Activated T-helper 2 cell treated with anti-CD3 and anti-CD28 coated beads, Interferon-gamma antibody, Interleukin-2, Interleukin-4, amounts not matched to agents 10 μg/mL and 5 μg/mL and 100 μg/mL, durations not matched to agents 14 hours and 24 hours and 36 hours (primary cell): Measurements from ENCODE around the gene LCE1F. TPM values are rescaled to one million over a fixed set of nuclear protein-coding genes. Genes with fewer than 3 reads are reported as not detected.

Experiments used
- DNase-seq: peaks from one replicate; pipeline ENCODE4 v3.0.0; 2021; ENCODE audit warnings: low spot score
- H3K27ac Mint-ChIP-seq: one replicate; pipeline ENCODE4 v1.8.0; 2021; ENCODE audit warnings: mixed read lengths
- H3K27me3 Mint-ChIP-seq: one replicate; pipeline ENCODE4 v1.8.0; 2021; ENCODE audit warnings: low read depth, mixed read lengths
- H3K36me3 Mint-ChIP-seq: one replicate; pipeline ENCODE4 v1.8.0; 2021; ENCODE audit warnings: low read depth, mixed read lengths
- H3K4me1 Mint-ChIP-seq: one replicate; pipeline ENCODE4 v1.8.0; 2021; ENCODE audit warnings: low read depth, mixed read lengths
- H3K4me3 Mint-ChIP-seq: one replicate; pipeline ENCODE4 v1.8.0; 2021; ENCODE audit warnings: low read depth, mild to moderate bottlenecking, moderate library complexity, mixed read lengths
- H3K9me3 Mint-ChIP-seq: one replicate; pipeline ENCODE4 v1.8.0; 2021; ENCODE audit warnings: mixed read lengths
- intact Hi-C: fragments of 100-400 bp; cut with micrococcal nuclease; formaldehyde crosslinking; loops from one replicate; pipeline ENCODE4 v1.15.1; 2023
- total RNA-seq: library from RNA; stranded (reverse); gene quantifications from 2 replicates; pipeline ENCODE4 v1.2.3, GENCODE V29; 2022

Gene LCE1F, protein sequence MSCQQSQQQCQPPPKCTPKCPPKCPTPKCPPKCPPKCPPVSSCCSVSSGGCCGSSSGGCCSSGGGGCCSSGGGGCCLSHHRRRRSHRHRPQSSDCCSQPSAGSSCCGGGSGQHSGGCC
- not detected in 2 replicates for total RNA-seq

- Mint-ChIP-seq H3K4me1 (no peaks in the 10 kb centered on the region), H3K36me3 (no peaks in the 10 kb centered on the region), H3K4me3 (no peak within 1 kb of the TSS), H3K9me3 (no peaks in the 10 kb centered on the region), H3K27ac (no peak within 1 kb of the TSS), H3K27me3 (no peaks in the 10 kb centered on the region)
- intact Hi-C loops: no loop called here
- DNase-seq: no peak
Observed at GRCh38 chr1:152774875-152775274, at the start of gene LCE1F. TSS of gene LCE1F (plus strand) at chr1:152775140. CDS start at chr1:152776372, 1,232 bp downstream.

GRCh38 chr1:152725261-152725660, 49.7 kb upstream of the LCE1F start:
- Mint-ChIP-seq H3K4me1 (no peaks in the 10 kb centered on the region), H3K9me3 (no peaks in the 10 kb centered on the region), H3K27me3 (no peaks in the 10 kb centered on the region), H3K36me3 (no peaks in the 10 kb centered on the region), H3K4me3 (no peak overlapping the region), H3K27ac (no peak overlapping the region)
- DNase-seq: no peak
- intact Hi-C loops: no loop called here

- DNase-seq: no peak
- H3K27me3 Mint-ChIP-seq: no peaks in the 10 kb centered on the region
- no peaks in the 10 kb centered on the region for H3K9me3 Mint-ChIP-seq
- no peaks in the 10 kb centered on the region for H3K36me3 Mint-ChIP-seq
- no peaks in the 10 kb centered on the region for H3K4me1 Mint-ChIP-seq
- no peak overlapping the region for H3K27ac Mint-ChIP-seq
- H3K4me3 Mint-ChIP-seq: no peak overlapping the region
- intact Hi-C loops: no loop called here
Observed at GRCh38 chr1:152728986-152729385, 46.0 kb upstream of the LCE1F start.

DNA sequence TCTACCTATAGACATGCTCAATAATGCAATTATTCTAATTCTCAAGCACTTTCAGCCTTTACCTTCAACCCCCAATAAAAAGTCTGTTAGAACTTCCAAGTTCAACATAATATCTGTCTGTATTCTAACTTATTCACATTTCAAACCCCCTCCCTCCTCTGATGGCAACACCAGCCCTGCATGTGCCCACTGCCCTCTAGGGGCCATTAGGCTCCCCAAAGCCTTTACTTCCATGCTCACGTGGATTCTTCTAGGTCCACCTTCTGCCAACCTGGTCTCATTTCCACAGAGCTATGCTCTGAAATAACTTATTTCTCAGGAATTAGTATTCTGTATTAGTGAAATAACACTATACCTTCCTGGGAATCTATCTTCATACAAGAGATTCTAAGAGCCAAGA, 39.3 kb upstream of the LCE1F start:
- no peaks in the 10 kb centered on the region for H3K9me3 Mint-ChIP-seq
- intact Hi-C loops: no loop called here
- no peaks in the 10 kb centered on the region for H3K27me3 Mint-ChIP-seq
- H3K4me3 Mint-ChIP-seq: no peak overlapping the region
- no peaks in the 10 kb centered on the region for H3K4me1 Mint-ChIP-seq
- H3K27ac Mint-ChIP-seq: no peak overlapping the region
- DNase-seq: no peak
- no peaks in the 10 kb centered on the region for H3K36me3 Mint-ChIP-seq

DNA sequence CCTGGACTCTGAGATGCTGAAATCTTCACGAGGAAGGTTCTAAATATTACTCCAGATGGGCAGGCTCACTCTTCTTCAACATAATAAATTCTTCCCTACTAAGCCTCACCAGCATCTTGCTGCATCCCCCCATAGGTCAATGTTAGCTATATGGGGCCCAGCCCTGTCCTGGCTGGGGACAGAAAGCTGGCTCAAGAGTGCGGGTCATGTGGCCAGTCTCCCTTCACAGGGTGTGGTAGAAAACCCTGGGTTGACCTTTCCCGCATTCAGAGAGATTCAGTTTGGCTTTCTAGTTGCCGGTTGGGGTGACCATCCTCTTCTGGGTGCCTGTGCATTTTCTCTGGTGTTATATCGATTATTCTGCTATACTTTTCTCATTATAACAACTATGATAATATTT, 36.9 kb upstream of the LCE1F start:
- Mint-ChIP-seq H3K36me3 (no peaks in the 10 kb centered on the region), H3K27ac (no peak overlapping the region), H3K4me3 (no peak overlapping the region), H3K4me1 (no peaks in the 10 kb centered on the region), H3K27me3 (no peaks in the 10 kb centered on the region), H3K9me3 (no peaks in the 10 kb centered on the region)
- DNase-seq: no peak
- intact Hi-C loops: no loop called here

DNA sequence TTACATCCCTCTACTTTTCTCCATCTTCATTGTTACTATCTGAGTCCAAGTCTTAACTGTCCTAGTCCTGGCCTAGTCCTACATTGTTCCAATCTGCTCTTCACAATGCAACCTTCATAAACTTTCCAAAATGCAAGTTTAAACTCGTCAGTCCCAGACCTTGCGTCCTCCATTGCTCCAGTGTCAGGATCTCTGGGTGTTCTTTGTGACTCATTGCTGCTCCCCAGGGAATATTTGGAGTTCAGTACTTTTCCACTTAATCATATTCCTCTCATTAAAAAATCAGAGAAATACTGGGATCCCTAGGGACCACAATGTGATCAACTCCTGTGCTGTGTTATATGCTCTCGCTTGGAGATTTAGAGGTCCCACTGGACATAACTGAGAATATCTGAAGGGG, 35.1 kb upstream of the LCE1F start:
- Mint-ChIP-seq H3K27ac (no peak overlapping the region), H3K9me3 (no peaks in the 10 kb centered on the region), H3K27me3 (no peaks in the 10 kb centered on the region), H3K4me1 (no peaks in the 10 kb centered on the region), H3K36me3 (no peaks in the 10 kb centered on the region), H3K4me3 (no peak overlapping the region)
- intact Hi-C loops: no loop called here
- no peak for DNase-seq

- no peak overlapping the region for H3K4me3 Mint-ChIP-seq
- DNase-seq: no peak
- no peaks in the 10 kb centered on the region for H3K9me3 Mint-ChIP-seq
- H3K27me3 Mint-ChIP-seq: no peaks in the 10 kb centered on the region
- H3K4me1 Mint-ChIP-seq: no peaks in the 10 kb centered on the region
- no peak overlapping the region for H3K27ac Mint-ChIP-seq
- intact Hi-C loops: no loop called here
- no peaks in the 10 kb centered on the region for H3K36me3 Mint-ChIP-seq
Observed at GRCh38 chr1:152741656-152742055, 33.3 kb upstream of the LCE1F start.

DNA sequence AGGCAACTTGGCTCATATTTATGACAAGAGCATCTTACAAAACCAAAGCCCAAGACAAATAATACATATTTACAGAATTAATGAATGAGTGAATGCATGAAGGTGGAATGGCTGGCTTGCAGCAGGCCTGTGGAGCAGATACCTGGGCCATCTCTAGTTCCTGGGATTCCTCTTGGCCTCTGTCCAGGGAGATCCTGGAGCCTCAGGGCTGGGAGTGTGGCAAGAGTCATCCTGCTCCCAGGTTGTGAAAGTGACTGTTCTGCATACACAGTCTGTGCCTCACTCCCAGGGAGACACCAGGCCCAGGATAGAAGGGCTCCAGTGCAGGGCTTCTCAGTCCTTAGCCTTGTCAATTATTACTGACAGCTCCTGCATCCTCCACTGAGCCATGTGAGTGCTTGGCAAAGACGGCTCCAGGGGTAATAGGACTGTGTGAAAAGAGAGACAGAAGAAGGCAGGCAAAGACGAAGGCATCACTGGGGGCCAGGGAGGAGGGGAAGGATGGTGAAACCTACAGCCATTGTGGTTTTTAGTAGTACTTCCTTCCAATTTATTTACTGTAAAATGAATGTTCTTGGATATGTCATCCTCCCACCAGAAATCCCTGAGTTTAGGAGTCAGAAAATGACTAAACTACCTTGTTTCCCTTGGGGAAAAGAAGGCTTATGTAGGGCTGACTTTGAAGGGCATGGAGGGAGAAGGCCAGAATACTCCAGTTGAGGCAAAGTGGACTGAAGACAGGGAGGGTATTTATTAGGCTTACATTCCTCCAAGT, 31.4 kb upstream of the LCE1F start:
- H3K27ac Mint-ChIP-seq: no peak overlapping the region
- DNase-seq: no peak
- H3K9me3 Mint-ChIP-seq: no peaks in the 10 kb centered on the region
- no peaks in the 10 kb centered on the region for H3K36me3 Mint-ChIP-seq
- H3K4me1 Mint-ChIP-seq: no peaks in the 10 kb centered on the region
- no peak overlapping the region for H3K4me3 Mint-ChIP-seq
- intact Hi-C loops: no loop called here
- H3K27me3 Mint-ChIP-seq: peaks cover 3% of the 10 kb centered on the region

GRCh38 chr1:152745289-152745704, 29.6 kb upstream of the LCE1F start:
- Mint-ChIP-seq H3K36me3 (no peaks in the 10 kb centered on the region), H3K4me3 (no peak overlapping the region), H3K4me1 (no peaks in the 10 kb centered on the region), H3K27ac (no peak overlapping the region), H3K27me3 (peaks cover 4% of the 10 kb centered on the region), H3K9me3 (no peaks in the 10 kb centered on the region)
- no peak for DNase-seq
- intact Hi-C loops: no loop called here

GRCh38 chr1:152745765-152746444, 29.0 kb upstream of the LCE1F start:
- DNase-seq: no peak
- Mint-ChIP-seq H3K36me3 (no peaks in the 10 kb centered on the region), H3K4me3 (no peak overlapping the region), H3K4me1 (no peaks in the 10 kb centered on the region), H3K27ac (no peak overlapping the region), H3K27me3 (peaks cover 4% of the 10 kb centered on the region), H3K9me3 (no peaks in the 10 kb centered on the region)
- intact Hi-C loops: no loop called here

DNA sequence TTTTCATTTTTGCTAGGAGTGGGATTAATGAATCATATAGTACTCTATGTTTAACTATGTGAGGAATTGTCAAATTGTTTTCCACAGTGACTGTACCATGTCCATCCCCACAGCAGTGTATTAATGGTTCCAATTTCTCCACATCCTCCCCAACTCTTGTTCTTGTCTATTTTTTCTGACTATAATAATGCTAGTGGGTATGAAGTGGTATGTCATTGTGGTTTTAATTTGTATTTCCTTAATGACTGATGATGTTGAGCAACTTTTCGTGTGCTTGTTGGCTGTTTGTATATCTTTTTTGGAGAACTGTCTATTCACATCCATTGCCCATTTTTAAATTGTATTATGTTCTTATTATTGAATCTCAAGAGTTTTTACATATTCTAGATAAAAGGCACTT, 27.1 kb upstream of the LCE1F start:
- H3K9me3 Mint-ChIP-seq: no peaks in the 10 kb centered on the region
- intact Hi-C loops: no loop called here
- no peak overlapping the region for H3K27ac Mint-ChIP-seq
- peaks cover 3% of the 10 kb centered on the region for H3K4me1 Mint-ChIP-seq
- no peaks in the 10 kb centered on the region for H3K36me3 Mint-ChIP-seq
- H3K4me3 Mint-ChIP-seq: no peak overlapping the region
- DNase-seq: no peak
- H3K27me3 Mint-ChIP-seq: peaks cover 10% of the 10 kb centered on the region

DNA sequence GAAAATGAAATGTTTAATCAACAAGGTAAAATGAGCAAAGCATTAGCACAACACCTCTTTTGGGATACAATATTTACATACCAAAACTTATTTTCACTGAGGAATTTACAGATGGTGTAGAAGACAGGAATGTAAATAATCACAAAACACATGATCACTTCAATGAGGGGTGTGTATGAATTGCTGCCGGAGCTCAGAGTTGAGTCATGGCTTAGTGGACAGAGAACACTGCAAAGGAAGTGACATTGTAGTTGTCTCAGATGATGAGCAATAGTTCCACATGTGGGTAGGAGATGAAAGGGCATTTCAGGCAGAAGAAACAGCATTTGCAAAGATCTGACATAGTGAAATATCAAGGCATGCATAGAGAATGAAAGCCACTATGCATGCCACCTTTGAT, 22.7 kb upstream of the LCE1F start:
- peaks cover 3% of the 10 kb centered on the region for H3K4me1 Mint-ChIP-seq
- peaks cover 14% of the 10 kb centered on the region for H3K27me3 Mint-ChIP-seq
- H3K9me3 Mint-ChIP-seq: no peaks in the 10 kb centered on the region
- H3K4me3 Mint-ChIP-seq: no peak overlapping the region
- no peak overlapping the region for H3K27ac Mint-ChIP-seq
- intact Hi-C loops: no loop called here
- no peak for DNase-seq
- no peaks in the 10 kb centered on the region for H3K36me3 Mint-ChIP-seq

DNA sequence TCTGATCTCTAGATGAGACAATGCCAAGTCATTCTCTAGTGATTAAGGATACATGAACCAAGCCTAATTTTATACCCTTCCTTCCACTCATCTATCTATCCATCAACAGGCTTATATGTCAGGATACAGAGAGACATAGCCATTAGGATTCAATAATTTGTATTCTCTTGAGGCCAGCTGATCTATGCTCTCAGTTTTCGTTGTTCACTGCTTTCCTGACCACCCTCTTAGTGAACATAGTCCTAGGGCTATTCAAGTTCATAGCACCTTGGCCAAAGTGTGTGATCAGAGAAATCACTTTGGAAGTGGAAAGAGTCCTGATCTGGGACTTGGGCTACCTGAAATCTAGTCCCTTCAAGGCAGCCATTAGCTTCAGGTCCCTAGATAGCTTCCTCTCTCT, 21.4 kb upstream of the LCE1F start:
- H3K9me3 Mint-ChIP-seq: no peaks in the 10 kb centered on the region
- intact Hi-C loops: no loop called here
- no peak overlapping the region for H3K4me3 Mint-ChIP-seq

More for the DNA sequence above, 21.4 kb upstream of the LCE1F start:
- no peaks in the 10 kb centered on the region for H3K36me3 Mint-ChIP-seq
- H3K27me3 Mint-ChIP-seq: peaks cover 11% of the 10 kb centered on the region
- H3K4me1 Mint-ChIP-seq: peaks cover 3% of the 10 kb centered on the region
- no peak overlapping the region for H3K27ac Mint-ChIP-seq
- DNase-seq: no peak
